ENCODE results near the gene KHDRBS1.

KHDRBS1 gene

DNA sequence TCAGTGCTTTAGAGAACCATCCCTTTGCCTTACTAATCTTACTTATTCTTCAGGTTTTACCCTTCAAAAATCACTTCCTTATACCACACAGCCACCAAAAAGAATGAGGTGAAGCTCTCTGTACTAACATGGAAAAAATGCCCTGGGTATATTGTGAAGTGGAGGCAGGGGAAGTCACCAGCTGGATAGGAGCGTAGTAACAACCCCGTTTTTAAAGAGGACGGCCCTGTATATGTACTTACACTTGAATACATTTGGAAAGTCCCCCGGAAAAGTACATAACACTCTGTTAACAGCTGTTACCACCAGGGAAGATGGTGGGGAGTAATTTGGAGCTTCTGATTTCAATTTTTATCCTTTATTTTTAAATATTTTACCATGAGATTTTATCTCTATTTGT lies 28.2 kb upstream of the KHDRBS1 start:
- Histone ChIP-seq H3K9ac (ENCODE audit: low read length) (peak overlapping the region; percentile 54), H3K4me1 (ENCODE audit: low read length) (peaks cover 42% of the 10 kb centered on the region), H3K9me3 (replicated peaks; ENCODE audit: insufficient read depth, low read length) (no peaks in the 10 kb centered on the region), H4K20me1 (ENCODE audit: insufficient read depth, low read length) (no peaks in the 10 kb centered on the region), H3K27me3 (replicated peaks; ENCODE audit: insufficient read depth, low read length) (no peaks in the 10 kb centered on the region), H2AFZ (ENCODE audit: low read length) (peak overlapping the region; percentile 59), H3K27ac (ENCODE audit: low read length) (peak overlapping the region; percentile 93), H3K36me3 (replicated peaks; ENCODE audit: insufficient read depth, low read length) (no peaks in the 10 kb centered on the region), H3F3A (ENCODE audit: insufficient read depth, low read length) (peaks cover 33% of the 10 kb centered on the region), H3K4me3 (ENCODE audit: low read length) (peak overlapping the region; percentile 39), H3K79me2 (ENCODE audit: low read length) (no peaks in the 10 kb centered on the region), H3K4me2 (ENCODE audit: low read depth, low read length) (peak overlapping the region; percentile 83), H3K9me2 (replicated peaks; ENCODE audit: insufficient read depth, low read length) (no peaks in the 10 kb centered on the region)
- peak; percentile 88 for DNase-seq
- TF ChIP-seq EZH2phosphoT487 (IDR thresholded peaks at IDR 0.05; ENCODE audit: low read length) (no peak), EZH2 (optimal IDR thresholded peaks at IDR 0.05; ENCODE audit: low read depth, low read length) (no peak)
- TF ChIP-seq, protein P1, sequence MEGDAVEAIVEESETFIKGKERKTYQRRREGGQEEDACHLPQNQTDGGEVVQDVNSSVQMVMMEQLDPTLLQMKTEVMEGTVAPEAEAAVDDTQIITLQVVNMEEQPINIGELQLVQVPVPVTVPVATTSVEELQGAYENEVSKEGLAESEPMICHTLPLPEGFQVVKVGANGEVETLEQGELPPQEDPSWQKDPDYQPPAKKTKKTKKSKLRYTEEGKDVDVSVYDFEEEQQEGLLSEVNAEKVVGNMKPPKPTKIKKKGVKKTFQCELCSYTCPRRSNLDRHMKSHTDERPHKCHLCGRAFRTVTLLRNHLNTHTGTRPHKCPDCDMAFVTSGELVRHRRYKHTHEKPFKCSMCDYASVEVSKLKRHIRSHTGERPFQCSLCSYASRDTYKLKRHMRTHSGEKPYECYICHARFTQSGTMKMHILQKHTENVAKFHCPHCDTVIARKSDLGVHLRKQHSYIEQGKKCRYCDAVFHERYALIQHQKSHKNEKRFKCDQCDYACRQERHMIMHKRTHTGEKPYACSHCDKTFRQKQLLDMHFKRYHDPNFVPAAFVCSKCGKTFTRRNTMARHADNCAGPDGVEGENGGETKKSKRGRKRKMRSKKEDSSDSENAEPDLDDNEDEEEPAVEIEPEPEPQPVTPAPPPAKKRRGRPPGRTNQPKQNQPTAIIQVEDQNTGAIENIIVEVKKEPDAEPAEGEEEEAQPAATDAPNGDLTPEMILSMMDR (IDR thresholded peaks at IDR 0.05; ENCODE audit: low read length), result no peak

DNA sequence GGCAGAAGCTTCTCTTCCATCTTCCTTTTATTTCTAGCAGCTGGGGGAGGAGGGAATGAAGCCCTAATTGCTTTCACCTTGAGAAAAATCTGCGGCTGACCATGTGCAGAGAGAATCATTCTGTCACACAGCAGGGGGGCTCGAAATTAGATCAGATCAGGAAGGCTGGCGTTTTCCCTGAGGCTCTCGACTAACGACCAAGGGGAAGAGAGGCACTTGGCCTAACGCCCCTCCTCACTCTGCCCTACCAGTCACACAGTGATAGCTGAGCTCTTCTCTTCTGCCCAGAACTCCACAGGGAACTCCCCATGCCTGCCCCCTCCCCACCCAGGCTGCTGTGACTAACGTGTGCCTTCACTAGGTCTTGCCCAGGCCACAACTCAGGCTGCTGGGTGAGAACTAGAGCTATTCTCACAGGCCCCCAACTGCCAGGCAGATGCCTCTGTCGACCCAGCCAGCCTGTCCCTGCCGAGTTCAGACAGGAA lies 26.5 kb upstream of the KHDRBS1 start:
- H3K9ac ChIP-seq (ENCODE audit: low read length), result no peak overlapping the region
- TF ChIP-seq EZH2phosphoT487 (IDR thresholded peaks at IDR 0.05; ENCODE audit: low read length) (no peak), EZH2 (optimal IDR thresholded peaks at IDR 0.05; ENCODE audit: low read depth, low read length) (no peak)
- TF ChIP-seq, protein P1 (IDR thresholded peaks at IDR 0.05; ENCODE audit: low read length), result no peak
- H3K27ac ChIP-seq (ENCODE audit: low read length), result no peak overlapping the region
- no peaks in the 10 kb centered on the region for H3K36me3 ChIP-seq (replicated peaks; ENCODE audit: insufficient read depth, low read length)
- 0 out of 2 replicates have a peak overlapping the region, but pooled peaks have one; percentile 16 for H2AFZ ChIP-seq (ENCODE audit: low read length)
- H3K27me3 ChIP-seq (replicated peaks; ENCODE audit: insufficient read depth, low read length), result no peaks in the 10 kb centered on the region
- H3K9me2 ChIP-seq (replicated peaks; ENCODE audit: insufficient read depth, low read length), result no peaks in the 10 kb centered on the region
- H3K9me3 ChIP-seq (replicated peaks; ENCODE audit: insufficient read depth, low read length), result no peaks in the 10 kb centered on the region
- H3K4me3 ChIP-seq (ENCODE audit: low read length), result no peak overlapping the region
- no peaks in the 10 kb centered on the region for H3K79me2 ChIP-seq (ENCODE audit: low read length)
- DNase-seq, result no peak
- peaks cover 27% of the 10 kb centered on the region for H3K4me1 ChIP-seq (ENCODE audit: low read length)
- H3F3A ChIP-seq (ENCODE audit: insufficient read depth, low read length), result peaks cover 17% of the 10 kb centered on the region
- H3K4me2 ChIP-seq (ENCODE audit: low read depth, low read length), result no peak overlapping the region
- no peaks in the 10 kb centered on the region for H4K20me1 ChIP-seq (ENCODE audit: insufficient read depth, low read length)

DNA sequence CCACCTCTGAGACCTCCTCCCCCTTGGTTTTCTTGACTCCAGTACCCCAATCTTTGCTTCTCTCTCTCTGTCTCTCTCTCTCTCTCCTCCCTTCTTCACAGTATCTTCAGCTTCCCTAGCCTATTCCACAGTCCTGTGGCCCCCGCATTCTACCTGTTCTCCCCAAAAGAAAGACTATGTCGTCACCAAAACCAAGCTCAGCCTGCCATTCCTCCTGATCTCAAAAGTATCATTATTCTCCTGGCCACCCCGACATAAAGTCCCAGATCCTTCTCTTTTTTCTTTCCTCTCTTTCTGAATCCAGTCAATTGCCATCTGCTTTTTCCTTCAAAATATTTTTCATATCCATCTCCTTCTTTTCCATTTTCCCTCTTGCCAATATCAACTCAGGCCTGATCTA lies 23.7 kb upstream of the KHDRBS1 start:
- H4K20me1 ChIP-seq (ENCODE audit: insufficient read depth, low read length), result no peaks in the 10 kb centered on the region
- H3K4me2 ChIP-seq (ENCODE audit: low read depth, low read length), result no peak overlapping the region
- H3K27me3 ChIP-seq (replicated peaks; ENCODE audit: insufficient read depth, low read length), result no peaks in the 10 kb centered on the region
- H3K79me2 ChIP-seq (ENCODE audit: low read length), result no peaks in the 10 kb centered on the region
- H3K9me3 ChIP-seq (replicated peaks; ENCODE audit: insufficient read depth, low read length), result no peaks in the 10 kb centered on the region
- H3K36me3 ChIP-seq (replicated peaks; ENCODE audit: insufficient read depth, low read length), result no peaks in the 10 kb centered on the region
- no peaks in the 10 kb centered on the region for H3K9me2 ChIP-seq (replicated peaks; ENCODE audit: insufficient read depth, low read length)
- no peak overlapping the region for H3K9ac ChIP-seq (ENCODE audit: low read length)
- peaks cover 12% of the 10 kb centered on the region for H3F3A ChIP-seq (ENCODE audit: insufficient read depth, low read length)
- peaks cover 16% of the 10 kb centered on the region for H3K4me1 ChIP-seq (ENCODE audit: low read length)
- no peak overlapping the region for H3K27ac ChIP-seq (ENCODE audit: low read length)
- H2AFZ ChIP-seq (ENCODE audit: low read length), result no peak overlapping the region
- H3K4me3 ChIP-seq (ENCODE audit: low read length), result no peak overlapping the region
- no peak for TF ChIP-seq EZH2 (optimal IDR thresholded peaks at IDR 0.05; ENCODE audit: low read depth, low read length)
- no peak for DNase-seq

DNA sequence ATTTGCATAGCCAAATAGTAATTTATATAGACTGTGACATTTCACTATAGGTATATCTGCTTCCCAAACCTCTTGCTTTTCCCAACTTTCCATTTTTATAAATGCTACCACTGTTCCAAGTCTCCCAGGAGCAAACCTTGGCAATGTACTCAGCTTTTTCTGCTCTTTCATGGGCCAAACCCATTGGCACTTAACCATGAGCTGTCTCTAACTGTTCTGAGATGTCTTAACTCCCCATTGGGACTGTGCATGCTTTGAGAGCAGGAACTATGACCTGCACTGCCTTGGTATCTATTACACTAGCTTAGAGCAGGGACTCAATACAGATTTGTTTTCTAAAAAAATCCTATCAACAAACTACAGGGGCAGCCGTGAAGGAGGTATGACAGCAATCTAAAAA lies 22.5 kb upstream of the KHDRBS1 start:
- Histone ChIP-seq H3K4me3 (ENCODE audit: low read length) (no peak overlapping the region), H3K9me2 (replicated peaks; ENCODE audit: insufficient read depth, low read length) (no peaks in the 10 kb centered on the region), H3K27ac (ENCODE audit: low read length) (no peak overlapping the region), H2AFZ (ENCODE audit: low read length) (no peak overlapping the region), H3K9ac (ENCODE audit: low read length) (no peak overlapping the region), H3K79me2 (ENCODE audit: low read length) (no peaks in the 10 kb centered on the region), H3F3A (ENCODE audit: insufficient read depth, low read length) (no peaks in the 10 kb centered on the region), H3K9me3 (replicated peaks; ENCODE audit: insufficient read depth, low read length) (no peaks in the 10 kb centered on the region), H3K4me2 (ENCODE audit: low read depth, low read length) (no peak overlapping the region), H3K27me3 (replicated peaks; ENCODE audit: insufficient read depth, low read length) (no peaks in the 10 kb centered on the region), H3K36me3 (replicated peaks; ENCODE audit: insufficient read depth, low read length) (no peaks in the 10 kb centered on the region), H3K4me1 (ENCODE audit: low read length) (0 out of 2 replicates have a peak, but pooled peaks cover 6% of the 10 kb centered on the region), H4K20me1 (ENCODE audit: insufficient read depth, low read length) (no peaks in the 10 kb centered on the region)
- TF ChIP-seq, protein P1 (IDR thresholded peaks at IDR 0.05; ENCODE audit: low read length), result no peak
- TF ChIP-seq EZH2phosphoT487 (IDR thresholded peaks at IDR 0.05; ENCODE audit: low read length), result no peak
- no peak for TF ChIP-seq EZH2 (optimal IDR thresholded peaks at IDR 0.05; ENCODE audit: low read depth, low read length)
- DNase-seq, result no peak

Data from MM.1S (cell line).